Measurements from ENCODE around the gene LPGAT1.

The LPGAT1 gene

GRCh38 chr1:211756471-211757020 is 74.0 kb downstream of the LPGAT1 start:
- no peak for DNase-seq

GRCh38 chr1:211753649-211754251 is 76.8 kb downstream of the LPGAT1 start:
- no peak for DNase-seq

- DNase-seq: peak; percentile 20
Observed at GRCh38 chr1:211752951-211753486, 77.5 kb downstream of the LPGAT1 start.

GRCh38 chr1:211752317-211752716 is 78.2 kb downstream of the LPGAT1 start:
- DNase-seq: no peak

- DNase-seq: no peak
Observed at GRCh38 chr1:211751438-211751837, 79.1 kb downstream of the LPGAT1 start.

- DNase-seq: no peak
Observed at GRCh38 chr1:211750599-211750998, 80.0 kb downstream of the LPGAT1 start.

- no peak for DNase-seq
Observed at GRCh38 chr1:211749251-211749650, 81.3 kb downstream of the LPGAT1 start.

GRCh38 chr1:211748810-211749209 is 81.8 kb downstream of the LPGAT1 start:
- DNase-seq: no peak

GRCh38 chr1:211742889-211743529 is 87.6 kb downstream of the LPGAT1 start:
- no peak for DNase-seq

GRCh38 chr1:211742272-211742671 is 88.3 kb downstream of the LPGAT1 start:
- no peak for DNase-seq

- no peak for DNase-seq
Observed at GRCh38 chr1:211741788-211742187, 88.8 kb downstream of the LPGAT1 start.

GRCh38 chr1:211741116-211741515 is 89.4 kb downstream of the LPGAT1 start:
- peak; percentile 13 for DNase-seq

GRCh38 chr1:211739671-211740411 is 90.7 kb downstream of the LPGAT1 start:
- no peak for DNase-seq

- DNase-seq: no peak
Observed at GRCh38 chr1:211738691-211739301, 91.8 kb downstream of the LPGAT1 start.

GRCh38 chr1:211738096-211738690 is 92.4 kb downstream of the LPGAT1 start:
- no peak for DNase-seq

GRCh38 chr1:211737115-211738035 is 93.2 kb downstream of the LPGAT1 start:
- no peak for DNase-seq

GRCh38 chr1:211736351-211736915 is 94.1 kb downstream of the LPGAT1 start:
- DNase-seq: no peak

- no peak for DNase-seq
Observed at GRCh38 chr1:211735208-211736170, 95.1 kb downstream of the LPGAT1 start.

- no peak for DNase-seq
Observed at GRCh38 chr1:211734791-211735190, 95.8 kb downstream of the LPGAT1 start.

GRCh38 chr1:211734359-211734758 is 96.2 kb downstream of the LPGAT1 start:
- DNase-seq: no peak

All from hematopoietic multipotent progenitor cell treated with erythropoietin and hydrocortisone succinate and interleukin-3 and kit ligand, for 8 days (in vitro differentiated cells).